Calu3 (cell line): ENCODE results near the gene TPRA1. TPM values are rescaled to one million over a fixed set of nuclear protein-coding genes. Genes with fewer than 3 reads are reported as not detected.

ENCODE experiments used
- BruUV-seq: library from RNA; stranded (reverse); fragments of 400-500 nt; replicated peaks from 2 replicates; lab custom pipeline; 2021; lab: Mats Ljungman, UMichigan
- CTCF ChIA-PET: fragments of 300-600 bp; sonication (Branson Sonifier 250); formaldehyde crosslinking; loops from one replicate; lab custom pipeline; 2022; ENCODE audit warnings: antibody characterized with exemption; lab: Charles Lee
- DNase-seq: peaks from one replicate; pipeline ENCODE4 v3.0.0; 2022
- H3K27ac Mint-ChIP-seq: one replicate; pipeline ENCODE4 v1.8.0; 2022; ENCODE audit warnings: mixed read lengths; ENCODE audit not compliant: unreplicated experiment
- H3K27me3 Mint-ChIP-seq: one replicate; pipeline ENCODE4 v1.8.0; 2022; ENCODE audit warnings: mixed read lengths; ENCODE audit not compliant: unreplicated experiment
- H3K36me3 Mint-ChIP-seq: one replicate; pipeline ENCODE4 v1.8.0; 2022; ENCODE audit warnings: mild to moderate bottlenecking, moderate library complexity, mixed read lengths; ENCODE audit not compliant: insufficient read depth, unreplicated experiment
- H3K4me1 Mint-ChIP-seq: one replicate; pipeline ENCODE4 v1.8.0; 2022; ENCODE audit warnings: mild to moderate bottlenecking, low read depth, mixed read lengths; ENCODE audit not compliant: unreplicated experiment
- H3K4me3 Mint-ChIP-seq: one replicate; pipeline ENCODE4 v1.8.0; 2022; ENCODE audit warnings: mild to moderate bottlenecking, low read depth, moderate library complexity, mixed read lengths; ENCODE audit not compliant: unreplicated experiment
- H3K9me3 Mint-ChIP-seq: one replicate; pipeline ENCODE4 v1.8.0; 2022; ENCODE audit warnings: low read depth, mixed read lengths; ENCODE audit not compliant: unreplicated experiment
- intact Hi-C: fragments of 100-400 bp; cut with micrococcal nuclease; formaldehyde crosslinking; loops from one replicate; pipeline ENCODE4 v1.10.0; 2022; ENCODE audit not compliant: unreplicated experiment
- total RNA-seq: library from RNA; stranded (reverse); gene quantifications from 2 replicates; pipeline ENCODE4 v1.2.3, GENCODE V29; 2022
- TF ChIP-seq, protein P1 (sequence below): fragments of 200-600 bp; IDR thresholded peaks from one replicate; pipeline ENCODE4 v1.8.0; 2022; ENCODE audit warnings: antibody characterized with exemption; ENCODE audit not compliant: unreplicated experiment

TPRA1 gene
- total RNA-seq, 1 experiment from 2014 or later, result 66.4 TPM

DNA sequence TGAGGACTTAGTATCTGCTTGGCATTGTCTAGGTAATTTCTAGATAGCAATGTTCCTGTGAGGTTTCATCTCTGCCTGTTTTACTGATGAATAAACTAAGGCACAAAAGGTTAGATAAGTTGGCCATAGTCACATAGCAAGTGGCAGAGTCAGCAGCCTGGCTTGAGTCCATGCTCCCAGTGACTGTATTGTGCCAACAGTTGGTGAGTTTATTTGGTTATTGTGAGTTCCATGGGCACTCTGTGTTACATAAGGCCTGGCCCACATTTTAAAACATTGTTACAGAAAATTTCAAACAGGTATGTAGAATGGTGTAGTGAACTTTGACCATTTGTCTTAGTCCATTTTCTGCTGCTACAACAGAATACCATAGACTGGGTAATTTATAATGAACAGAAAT, 22.9 kb upstream of the TPRA1 start:
- Mint-ChIP-seq H3K27ac (no peak overlapping the region), H3K4me1 (peaks cover 16% of the 10 kb centered on the region), H3K4me3 (no peak overlapping the region), H3K36me3 (peaks cover 37% of the 10 kb centered on the region), H3K27me3 (no peaks in the 10 kb centered on the region), H3K9me3 (no peaks in the 10 kb centered on the region)
- DNase-seq, result no peak
- CTCF ChIA-PET, result interaction anchor here (1.6 kb wide), 1 partner anchor 15 kb away, joined by 5 read pairs; the partner anchor contains the start of gene MCM2
- TF ChIP-seq, protein P1, sequence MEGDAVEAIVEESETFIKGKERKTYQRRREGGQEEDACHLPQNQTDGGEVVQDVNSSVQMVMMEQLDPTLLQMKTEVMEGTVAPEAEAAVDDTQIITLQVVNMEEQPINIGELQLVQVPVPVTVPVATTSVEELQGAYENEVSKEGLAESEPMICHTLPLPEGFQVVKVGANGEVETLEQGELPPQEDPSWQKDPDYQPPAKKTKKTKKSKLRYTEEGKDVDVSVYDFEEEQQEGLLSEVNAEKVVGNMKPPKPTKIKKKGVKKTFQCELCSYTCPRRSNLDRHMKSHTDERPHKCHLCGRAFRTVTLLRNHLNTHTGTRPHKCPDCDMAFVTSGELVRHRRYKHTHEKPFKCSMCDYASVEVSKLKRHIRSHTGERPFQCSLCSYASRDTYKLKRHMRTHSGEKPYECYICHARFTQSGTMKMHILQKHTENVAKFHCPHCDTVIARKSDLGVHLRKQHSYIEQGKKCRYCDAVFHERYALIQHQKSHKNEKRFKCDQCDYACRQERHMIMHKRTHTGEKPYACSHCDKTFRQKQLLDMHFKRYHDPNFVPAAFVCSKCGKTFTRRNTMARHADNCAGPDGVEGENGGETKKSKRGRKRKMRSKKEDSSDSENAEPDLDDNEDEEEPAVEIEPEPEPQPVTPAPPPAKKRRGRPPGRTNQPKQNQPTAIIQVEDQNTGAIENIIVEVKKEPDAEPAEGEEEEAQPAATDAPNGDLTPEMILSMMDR, result no peak
- intact Hi-C loops, result no loop called here
- BruUV-seq, result no TSS peak

DNA sequence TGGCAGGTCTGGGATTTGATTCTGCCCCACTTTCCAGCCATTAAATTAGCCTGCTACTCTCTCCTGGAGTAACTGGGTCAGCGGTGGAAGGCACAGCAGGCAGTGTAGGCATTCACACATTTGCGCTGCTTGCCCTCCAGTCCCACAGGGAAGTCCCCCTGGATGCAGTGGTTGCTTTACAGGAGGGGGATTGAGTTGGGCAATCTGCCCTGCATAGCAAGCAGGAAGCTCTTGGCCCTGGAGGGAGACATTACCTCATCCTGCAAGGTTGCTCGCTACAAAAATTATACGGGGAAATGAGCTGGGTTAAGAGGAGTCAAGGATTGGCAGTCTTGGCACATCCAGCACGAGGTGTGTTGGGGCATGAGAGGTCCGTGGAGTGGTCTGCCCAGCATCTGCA, 22.4 kb upstream of the TPRA1 start:
- Mint-ChIP-seq H3K9me3 (no peaks in the 10 kb centered on the region), H3K27me3 (no peaks in the 10 kb centered on the region), H3K36me3 (peaks cover 37% of the 10 kb centered on the region), H3K4me1 (peaks cover 16% of the 10 kb centered on the region), H3K27ac (no peak overlapping the region), H3K4me3 (no peak overlapping the region)
- intact Hi-C loops, result no loop called here
- DNase-seq, result no peak
- CTCF ChIA-PET, result interaction anchor here (1.6 kb wide), 1 partner anchor 15 kb away, joined by 5 read pairs; the partner anchor contains the start of gene MCM2
- TF ChIP-seq, protein P1, result no peak
- no TSS peak for BruUV-seq

DNA sequence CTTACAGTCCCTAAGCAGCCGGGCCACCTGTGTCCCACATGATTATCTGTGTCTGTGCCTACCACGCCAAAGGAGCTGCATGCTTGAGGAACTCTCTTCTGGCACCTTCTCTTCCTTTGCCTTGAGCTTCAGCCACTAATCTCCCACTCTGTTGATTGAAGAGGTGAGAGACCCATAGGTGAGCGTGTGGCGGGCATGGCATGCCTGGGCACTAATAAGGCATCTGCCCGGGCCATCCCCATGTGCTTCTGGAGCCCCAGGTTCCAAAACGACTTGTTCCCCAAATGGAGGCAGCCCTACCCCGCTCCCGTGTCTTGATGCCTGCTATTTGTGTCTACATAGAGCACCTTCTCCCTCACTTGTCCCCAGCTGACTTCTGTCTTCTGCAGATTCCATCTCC, 20.7 kb upstream of the TPRA1 start:
- Mint-ChIP-seq H3K27ac (no peak overlapping the region), H3K36me3 (peaks cover 42% of the 10 kb centered on the region)

DNA sequence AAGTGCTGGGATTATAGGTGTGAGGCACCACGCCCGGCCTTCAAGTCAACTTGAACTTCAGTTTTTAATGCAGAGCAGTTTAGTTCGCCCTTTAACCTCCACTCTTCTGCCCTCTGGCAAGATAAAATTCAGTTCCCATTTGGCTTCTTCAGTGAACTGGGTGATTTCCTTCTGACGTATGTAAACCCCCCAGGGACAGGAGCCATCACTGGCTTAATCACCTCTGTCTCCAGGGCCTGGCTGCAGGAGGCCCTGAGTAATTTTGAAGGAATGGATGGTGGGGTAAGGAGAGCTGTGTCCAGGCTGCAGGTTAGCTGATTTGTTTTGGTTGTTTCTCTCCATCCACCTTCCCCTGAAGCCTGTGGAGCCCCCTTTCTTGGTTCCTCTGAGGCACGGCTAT, 19.6 kb upstream of the TPRA1 start:
- intact Hi-C loops, result no loop called here
- Mint-ChIP-seq H3K27ac (no peak overlapping the region), H3K9me3 (no peaks in the 10 kb centered on the region), H3K27me3 (no peaks in the 10 kb centered on the region), H3K36me3 (peaks cover 47% of the 10 kb centered on the region), H3K4me3 (no peak overlapping the region), H3K4me1 (peaks cover 10% of the 10 kb centered on the region)
- no peak for DNase-seq
- CTCF ChIA-PET, result interaction anchor here (1.0 kb wide), 1 partner anchor 12 kb away, joined by 4 read pairs; the partner anchor contains the start of gene MCM2
- TF ChIP-seq, protein P1, result no peak
- BruUV-seq, result no TSS peak

More for the DNA sequence above, 20.7 kb upstream of the TPRA1 start:
- intact Hi-C loops, result no loop called here
- no peaks in the 10 kb centered on the region for H3K27me3 Mint-ChIP-seq
- H3K4me3 Mint-ChIP-seq, result no peak overlapping the region
- TF ChIP-seq, protein P1, result no peak
- DNase-seq, result no peak
- no TSS peak for BruUV-seq
- no peaks in the 10 kb centered on the region for H3K9me3 Mint-ChIP-seq
- H3K4me1 Mint-ChIP-seq, result peaks cover 16% of the 10 kb centered on the region
- CTCF ChIA-PET, result no interaction called here
